Dermis blood vessel endothelial cell (primary cell): Measurements from ENCODE around the gene GRIK3. TPM values are rescaled to one million over a fixed set of nuclear protein-coding genes. Genes with fewer than 3 reads are reported as not detected.

Source experiments
- DNase-seq: peaks from one replicate; pipeline ENCODE4 v3.0.0; 2010
- total RNA-seq: library from RNA; depleted of rRNA; stranded (reverse); fragments of >200 nt; gene quantifications from 2 replicates; pipeline ENCODE4 v1.2.3, GENCODE V29; 2014

The GRIK3 gene
- total RNA-seq, 1 donor from 2014 or later = not detected

DNA sequence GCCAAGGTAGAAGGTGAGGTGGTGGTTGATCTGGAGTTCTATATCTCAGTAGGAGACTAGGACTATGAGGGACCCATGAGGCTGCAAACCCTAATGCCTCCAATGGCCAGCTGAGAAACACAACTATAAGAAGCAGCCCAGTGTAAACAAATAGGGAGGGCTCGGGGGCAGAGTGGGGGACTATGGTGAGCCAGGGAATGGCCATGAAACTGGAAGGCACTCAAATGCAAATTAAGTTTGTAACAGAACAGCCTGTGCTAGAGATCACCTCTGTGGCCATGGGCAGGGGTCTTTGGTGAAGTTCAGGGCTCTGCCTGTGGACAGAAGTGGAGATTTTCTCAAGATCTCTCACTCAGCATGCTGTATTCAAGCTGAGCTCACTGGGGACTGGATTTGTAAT lies 187.1 kb downstream of the GRIK3 start:
- DNase-seq = no peak

DNA sequence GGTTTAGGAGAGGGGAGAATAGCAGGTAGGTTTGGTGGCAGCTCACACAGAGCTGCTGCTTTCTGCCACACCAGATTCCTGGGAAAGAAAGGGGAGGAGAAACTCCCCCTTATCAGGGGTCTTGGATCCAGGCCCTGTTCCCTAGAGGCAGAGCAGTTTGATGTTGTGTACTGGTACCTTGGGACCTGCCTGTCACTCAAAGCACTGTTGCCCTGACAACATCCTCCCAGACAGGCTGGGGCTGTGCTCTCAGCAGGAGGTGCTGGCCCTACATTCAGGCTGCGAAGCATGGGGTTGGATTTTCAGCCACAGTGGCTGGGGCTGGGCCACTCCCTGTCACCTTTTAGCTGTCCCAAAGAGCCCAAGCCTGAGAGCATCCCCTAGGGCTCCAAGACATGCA lies 188.0 kb downstream of the GRIK3 start:
- DNase-seq = no peak

DNA sequence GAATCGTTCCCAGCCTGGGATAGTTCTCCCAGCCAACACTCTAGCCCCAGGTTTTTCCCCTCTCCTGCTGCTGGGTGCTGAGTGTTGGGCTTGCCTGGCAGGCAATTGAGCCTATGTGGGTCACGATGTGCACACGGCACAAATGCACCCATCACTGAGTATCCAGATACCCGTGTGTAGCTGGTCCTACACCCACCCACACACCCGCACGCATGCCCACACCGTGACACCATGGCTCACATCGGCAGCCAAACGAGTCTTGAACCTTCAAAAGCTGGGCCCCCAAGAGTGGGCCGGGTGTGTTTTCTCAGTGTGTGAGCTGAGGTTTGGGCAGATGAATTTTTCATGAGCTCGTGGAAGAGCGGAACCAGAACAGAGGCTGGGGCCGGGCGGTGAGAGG lies 188.5 kb downstream of the GRIK3 start:
- no peak for DNase-seq

DNA sequence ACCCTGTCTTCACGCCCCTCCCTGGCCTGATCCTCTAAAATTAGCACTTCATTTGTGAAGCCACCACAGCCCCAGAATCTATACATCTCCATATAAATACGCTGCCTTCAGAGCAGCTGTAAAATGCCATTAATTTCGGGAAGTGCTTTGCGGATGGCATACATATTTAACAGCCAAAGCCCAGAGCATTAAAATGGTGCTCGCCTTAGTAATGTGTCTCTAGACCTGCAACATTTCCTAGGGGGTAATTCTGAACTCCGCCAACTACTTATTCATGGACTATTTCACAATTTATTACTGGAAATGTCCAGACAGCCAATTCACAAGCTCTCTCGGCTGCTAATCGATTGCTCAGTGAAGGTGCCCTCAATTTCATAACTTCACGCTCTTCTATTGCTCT lies 189.4 kb downstream of the GRIK3 start:
- no peak for DNase-seq

DNA sequence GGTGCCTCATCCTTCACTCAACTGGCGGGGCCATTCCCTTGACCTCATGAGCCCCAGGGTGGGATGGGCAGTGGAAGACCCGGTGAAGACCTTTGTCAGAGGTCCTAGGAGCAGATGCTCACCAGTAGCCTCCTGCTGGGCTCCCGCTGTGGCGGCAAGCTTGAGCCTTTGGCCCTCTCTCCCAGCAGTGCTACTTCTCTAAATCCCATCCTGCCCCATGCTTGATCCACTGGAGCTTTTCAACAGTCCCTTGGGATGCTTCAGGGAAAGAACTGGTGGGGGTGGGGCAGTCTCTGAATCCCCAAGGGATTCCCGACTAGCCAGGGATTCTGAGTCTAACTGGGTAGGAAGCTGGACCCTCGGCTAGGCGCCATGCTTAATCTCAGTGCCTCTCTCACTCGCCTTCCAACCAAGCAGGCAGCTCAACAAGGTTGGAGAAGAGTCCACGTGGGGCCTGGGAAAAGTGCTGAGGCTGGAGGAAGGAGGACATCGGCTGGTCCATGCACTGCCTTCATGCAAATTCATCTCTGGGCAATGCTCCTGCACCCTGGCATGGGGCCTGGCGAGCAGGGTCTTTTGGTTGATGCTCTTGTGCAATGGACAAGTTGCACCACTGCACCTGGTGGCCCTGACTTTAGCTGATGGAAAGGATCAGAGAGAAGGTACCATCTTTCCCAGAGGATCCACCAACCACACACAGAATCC lies 190.3 kb downstream of the GRIK3 start:
- no peak for DNase-seq

DNA sequence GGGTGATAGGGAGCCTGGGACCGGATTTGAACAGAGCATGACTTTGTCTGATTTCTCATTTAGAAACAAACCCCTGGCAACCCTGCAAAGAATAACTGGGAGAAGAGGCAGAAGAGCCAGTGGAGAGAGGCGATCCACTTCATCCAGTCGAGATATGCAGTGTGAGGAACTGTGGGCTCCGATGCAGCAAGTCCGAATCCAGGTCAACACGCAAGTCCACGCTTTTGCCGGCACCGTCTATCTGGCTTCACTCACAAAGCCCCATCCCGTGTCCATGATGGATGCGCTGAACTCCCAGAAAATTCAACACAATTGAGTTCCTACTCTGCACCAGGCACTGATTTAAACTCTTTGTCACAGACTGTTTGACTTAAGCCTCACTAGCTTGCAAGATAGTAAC lies 191.3 kb downstream of the GRIK3 start:
- DNase-seq = no peak

DNA sequence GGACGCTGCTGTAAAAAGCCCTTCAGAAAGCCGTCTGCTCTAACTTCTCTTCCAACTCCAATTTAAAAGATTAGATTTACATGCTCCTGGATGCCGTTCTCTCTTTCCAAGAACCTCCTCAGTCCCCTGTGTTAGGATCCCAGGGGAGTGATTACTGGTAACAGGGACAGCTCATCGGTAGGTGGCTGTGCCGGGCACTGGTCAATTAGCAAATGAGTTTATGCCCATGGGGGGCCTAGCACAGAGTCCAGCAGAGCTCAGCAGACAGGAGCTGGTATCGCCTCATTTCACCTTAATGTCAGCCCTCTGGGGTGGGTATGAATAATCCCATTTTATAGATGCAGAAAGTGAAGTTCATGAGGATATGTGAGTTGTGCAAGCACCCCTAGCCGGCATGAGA lies 191.9 kb downstream of the GRIK3 start:
- DNase-seq = no peak

DNA sequence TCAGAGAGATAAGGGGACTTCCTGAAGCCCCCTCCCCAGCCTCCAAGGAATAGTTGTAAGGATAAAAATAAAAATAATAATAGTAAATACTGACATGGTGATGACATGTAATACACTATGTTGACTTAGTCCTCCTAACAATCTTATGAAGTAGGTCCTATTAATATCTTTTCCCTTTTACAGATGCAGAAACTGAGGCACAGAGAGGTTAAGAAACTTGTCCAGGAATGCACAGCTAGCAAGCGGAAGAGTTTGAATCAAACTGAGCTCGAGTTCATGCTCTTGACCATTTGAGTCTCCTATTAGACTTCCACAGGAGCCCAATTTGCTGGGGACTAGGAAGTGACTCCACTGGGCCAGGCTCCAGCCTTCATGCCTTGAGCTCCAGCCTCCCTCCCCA lies 194.8 kb downstream of the GRIK3 start:
- DNase-seq = no peak

DNA sequence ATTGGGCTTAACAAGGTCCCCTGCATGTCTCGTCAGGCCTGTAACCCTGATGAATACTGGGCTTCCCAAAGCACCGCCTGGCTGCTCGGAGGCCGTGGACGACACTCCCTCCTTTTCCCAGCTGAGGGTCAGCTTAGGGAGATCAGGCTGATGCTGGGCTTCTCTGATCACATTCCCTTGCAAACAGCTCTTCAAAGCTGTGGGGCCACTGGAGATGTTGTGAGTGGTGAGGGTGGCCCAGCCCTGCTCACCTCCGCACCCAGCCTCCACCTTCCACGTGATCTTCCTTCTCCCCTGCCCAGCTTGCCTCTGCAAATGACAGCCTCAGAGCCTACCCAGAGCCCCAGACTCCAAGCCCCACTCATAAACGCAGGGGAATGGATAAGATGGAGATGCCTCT lies 195.4 kb downstream of the GRIK3 start:
- no peak for DNase-seq

DNA sequence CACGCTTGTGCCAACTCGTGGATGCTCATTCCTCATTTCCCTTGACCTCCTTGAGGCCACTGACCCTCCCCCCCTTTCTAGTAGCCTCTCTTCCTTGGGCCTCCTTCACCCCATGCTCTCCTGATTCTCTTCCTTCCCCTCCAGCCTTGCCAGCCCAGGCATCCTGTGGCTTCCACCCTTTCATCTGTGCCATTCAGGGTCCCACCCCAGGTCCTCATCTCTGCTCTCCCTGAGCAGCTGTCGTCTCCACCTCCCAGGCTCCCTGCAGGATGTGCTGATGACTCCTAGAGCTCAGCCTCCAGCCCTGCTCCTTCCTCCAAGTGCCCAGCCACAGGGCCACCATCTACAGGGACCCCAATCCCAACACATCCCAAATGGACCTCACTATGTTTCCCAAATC lies 197.4 kb downstream of the GRIK3 start:
- DNase-seq = no peak

DNA sequence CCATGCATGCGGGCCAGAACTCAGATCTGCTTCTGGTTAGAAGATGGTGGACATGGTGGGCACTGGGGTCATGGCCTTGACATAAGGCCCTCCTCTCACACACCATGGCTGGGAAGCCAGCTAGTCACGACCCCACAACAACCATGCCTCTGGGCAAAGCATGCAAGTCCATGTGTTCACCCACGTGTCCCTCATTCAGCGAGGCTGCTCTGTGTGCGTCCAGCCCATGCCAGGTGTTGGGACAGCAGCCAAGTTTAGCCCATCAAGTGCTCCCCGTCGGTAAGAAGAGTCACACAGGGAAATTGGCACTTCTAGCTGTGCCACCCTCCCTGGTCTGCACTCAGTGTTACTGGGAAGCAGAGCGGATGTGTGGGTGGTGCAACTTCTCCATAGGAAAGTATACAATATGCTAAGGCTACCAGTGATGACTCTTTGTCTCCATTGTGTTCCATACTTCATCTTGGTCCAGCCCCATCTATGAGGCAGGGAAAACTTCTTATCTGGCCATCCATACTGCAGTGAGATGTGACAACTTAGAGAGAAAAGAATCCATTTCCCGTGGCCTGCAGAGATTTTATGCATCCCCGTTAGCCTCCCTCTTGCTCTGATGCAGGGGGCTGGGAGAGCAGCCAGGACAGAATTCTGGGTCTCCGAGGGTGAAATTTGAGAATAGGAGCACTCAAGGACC lies 198.0 kb downstream of the GRIK3 start:
- no peak for DNase-seq

DNA sequence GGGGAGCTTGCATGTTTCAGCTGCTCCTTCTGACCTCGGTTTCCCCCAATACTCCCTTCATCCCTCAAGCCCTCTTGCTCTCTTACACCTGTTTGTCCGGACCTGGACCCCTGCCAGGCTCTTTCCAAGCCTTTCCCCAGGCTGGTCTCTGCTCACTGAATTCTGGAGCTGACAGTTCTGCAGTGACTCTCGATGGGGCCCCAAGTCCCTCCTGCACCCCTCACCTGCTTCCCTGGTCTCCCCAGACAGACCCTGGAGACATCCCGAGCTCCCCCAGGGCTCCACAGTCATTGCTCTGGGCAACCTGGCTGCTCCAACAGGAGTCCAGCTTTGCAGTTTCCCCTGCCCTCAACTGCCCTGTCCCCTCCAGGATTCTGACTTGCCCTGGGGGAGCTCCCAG lies 198.6 kb downstream of the GRIK3 start:
- no peak for DNase-seq

DNA sequence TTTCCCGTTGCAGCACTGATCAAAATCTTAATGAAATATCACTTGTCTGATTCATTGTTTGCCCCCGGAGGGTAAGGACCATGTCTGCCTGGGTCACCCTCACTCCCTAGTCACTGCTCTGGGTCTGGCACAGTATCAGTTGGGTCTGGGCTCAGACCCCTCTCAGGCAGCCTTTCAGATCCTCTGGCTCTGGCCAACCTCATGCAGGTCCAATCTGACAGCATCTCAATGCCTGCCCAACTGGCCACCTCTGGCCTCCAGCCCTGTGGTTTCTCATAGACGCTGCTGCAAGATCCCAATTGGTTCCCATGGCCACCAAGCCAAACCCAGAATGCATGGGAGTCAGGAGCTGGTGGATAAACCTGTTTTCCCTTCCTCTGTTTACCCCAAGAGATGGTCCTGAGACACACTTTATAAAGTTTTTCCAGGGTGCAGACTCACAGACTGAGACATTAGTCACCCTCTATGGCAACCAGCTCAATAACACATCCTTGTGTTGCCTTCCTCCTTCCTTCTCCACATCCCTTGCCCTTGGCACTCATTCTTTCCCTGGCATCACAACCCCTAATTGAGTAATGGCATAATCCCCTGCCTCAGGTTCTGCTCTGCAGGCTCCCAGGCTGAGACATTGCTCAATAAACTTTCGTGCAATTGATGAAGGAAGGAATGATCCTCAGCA lies 199.2 kb downstream of the GRIK3 start:
- no peak for DNase-seq

DNA sequence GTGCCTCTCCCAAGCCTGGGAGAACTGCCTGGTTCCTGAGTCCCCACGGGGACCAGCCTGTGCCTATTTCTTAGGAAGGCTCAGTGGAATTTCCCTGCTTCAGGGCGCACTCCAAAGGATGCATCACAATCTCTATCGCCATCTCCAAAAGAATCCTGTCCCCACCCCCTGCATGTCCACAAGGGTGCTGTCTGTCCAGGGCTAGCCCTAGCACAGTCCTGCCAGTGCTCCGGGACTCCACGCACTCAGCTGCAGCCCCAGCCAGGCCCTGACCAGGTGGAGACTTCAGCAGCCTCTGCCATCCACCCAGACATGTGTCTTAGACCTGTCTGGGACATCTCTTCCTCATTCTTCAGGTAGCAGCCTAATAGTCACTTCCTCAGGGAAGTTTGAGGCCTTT lies 199.7 kb downstream of the GRIK3 start:
- no peak for DNase-seq

DNA sequence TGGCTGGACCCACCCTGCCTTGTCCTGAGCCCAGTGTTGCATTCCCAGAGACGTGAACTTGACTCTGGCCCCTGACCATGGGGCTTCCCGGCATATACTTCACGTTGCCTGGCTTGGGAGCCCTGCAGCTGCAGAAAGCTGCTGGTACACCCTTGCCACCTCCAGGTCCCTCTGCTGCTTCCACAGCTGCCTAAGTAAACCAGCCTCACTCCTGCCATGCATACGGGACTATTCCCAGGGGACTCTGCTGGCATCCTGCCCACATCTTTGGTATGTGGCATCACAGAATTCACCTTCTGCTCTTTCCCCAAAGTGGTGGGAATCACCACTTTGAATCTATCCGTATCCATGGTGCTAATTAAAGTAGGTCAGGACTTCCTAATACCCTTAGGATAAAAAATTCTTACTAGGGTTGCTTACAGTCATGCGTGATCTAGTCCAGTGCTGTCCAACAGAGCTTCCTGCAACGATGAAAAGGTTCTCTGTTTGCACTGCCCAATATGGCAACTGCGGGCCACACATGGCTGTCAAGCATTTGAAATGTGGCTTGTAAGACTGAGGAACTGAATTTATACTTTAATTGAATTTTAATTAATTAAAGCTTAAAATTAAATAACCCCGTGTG lies 203.0 kb downstream of the GRIK3 start:
- no peak for DNase-seq

DNA sequence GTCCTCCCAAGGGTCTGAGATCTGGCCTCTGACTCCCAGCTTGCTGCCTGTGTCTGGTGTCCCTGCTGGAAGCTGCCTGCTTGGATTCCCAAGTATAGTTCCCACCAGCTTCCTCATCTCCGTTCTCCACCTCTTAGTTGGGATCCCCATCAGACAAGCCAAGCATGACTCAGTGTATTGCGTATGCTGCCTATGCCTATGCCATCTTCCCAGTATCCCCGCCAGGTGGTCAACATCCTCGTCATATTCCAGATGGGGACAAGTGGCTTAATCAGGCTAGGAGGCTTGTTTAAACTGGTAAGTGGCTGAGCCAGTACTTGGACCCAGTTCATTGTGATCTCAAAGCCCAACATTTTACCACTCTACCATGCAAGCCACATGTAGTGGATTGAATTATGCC lies 204.4 kb downstream of the GRIK3 start:
- no peak for DNase-seq

DNA sequence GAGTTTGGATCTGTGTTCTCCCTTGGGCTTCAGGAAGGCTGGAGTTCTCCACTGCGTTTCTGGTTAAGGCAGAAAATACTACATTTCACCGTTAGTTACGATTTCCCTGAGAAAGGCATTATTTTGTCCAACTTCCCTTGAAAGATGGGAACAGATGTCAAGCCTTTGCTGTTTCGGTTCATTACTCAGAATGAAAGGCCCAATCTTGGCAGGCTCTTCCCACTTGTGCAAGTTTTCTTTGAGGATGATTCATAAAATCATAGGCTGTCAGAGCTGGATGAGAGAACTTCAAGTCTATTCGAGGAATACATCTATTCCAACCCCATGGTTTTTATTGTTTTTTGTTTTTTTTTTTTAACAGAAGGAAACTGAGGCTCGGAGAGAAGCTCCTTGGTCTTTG lies 205.2 kb downstream of the GRIK3 start:
- DNase-seq = no peak

DNA sequence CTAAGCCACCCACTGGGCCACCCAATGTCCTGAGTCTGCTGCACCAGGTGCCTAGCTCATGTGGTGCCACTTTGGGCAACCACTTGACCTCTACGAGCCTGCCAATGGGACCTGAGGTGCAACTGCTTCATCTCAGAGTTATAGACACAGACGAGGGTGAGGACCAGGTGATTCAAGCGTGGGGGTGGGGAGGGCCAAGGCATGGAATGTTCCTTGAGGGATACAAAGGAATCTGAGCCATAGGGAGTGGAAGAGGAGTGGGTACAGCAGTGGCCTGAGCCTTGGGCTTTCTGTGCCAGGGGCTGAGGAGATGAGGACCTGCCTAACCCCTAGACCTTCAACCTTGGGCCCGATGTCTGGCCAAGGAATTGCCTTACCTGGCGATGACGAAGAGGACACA lies 209.1 kb downstream of the GRIK3 start:
- DNase-seq = no peak

DNA sequence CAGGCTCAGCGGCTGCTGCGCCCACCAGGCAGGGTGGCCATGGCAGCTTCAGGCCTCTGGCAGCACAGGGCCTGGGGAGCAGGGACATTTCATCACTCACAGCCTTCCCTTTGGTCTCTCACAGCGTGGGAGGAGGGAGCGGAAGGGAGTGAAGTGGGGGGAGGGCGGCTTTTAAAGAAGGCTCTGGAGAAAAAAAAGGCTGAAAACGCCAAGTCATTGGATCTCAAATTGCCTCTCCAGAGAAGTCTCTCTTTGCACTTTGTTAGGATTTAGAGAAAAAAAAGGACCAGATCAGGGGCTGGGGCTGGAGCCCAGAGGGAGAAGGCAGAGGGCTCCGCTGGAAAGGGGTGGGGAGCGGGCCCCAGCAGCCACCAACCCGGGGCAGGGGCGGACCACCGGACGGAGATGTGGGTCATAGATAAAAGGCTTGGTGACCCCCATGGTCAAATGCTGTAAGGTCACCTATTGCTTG lies 209.9 kb downstream of the GRIK3 start:
- DNase-seq = no peak

DNA sequence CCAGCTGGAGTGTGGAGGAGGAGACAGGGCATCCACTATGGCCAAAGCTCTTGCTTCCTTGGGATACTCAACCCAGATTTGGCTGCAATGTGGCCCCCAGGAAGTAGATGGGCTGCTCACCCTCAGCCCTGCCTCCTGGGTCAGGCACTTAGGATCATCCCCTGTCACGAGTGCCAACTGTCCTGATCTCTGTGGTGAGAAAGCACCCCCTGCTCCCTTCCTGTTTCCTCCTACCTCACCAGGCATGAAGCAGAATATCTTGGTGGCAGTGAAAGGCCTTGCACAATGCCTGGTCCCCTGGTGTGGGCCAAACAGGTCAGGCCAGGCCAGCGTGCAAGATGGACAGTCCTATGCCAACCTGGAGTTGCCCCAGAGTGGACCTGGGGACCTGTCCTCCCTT lies 211.7 kb downstream of the GRIK3 start:
- DNase-seq = no peak

DNA sequence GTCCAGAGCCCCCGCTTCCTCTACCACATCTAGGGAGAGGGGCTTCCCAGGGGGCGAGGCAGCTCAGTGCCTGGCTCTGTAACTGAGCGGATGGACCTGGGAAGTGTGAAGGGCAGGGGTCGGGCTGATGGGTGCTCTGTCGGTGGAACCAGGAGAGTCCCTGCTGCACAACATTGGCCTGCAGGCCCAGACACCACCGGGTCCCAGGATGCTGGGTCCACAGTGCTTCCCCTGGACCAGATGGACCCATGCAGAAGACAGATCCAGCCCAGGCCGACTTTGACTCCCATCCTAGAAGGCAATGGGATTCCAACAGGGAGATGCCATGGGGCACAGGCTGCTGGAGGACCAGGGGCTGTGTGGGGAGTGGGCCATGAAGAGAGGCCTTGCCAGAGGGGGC lies 212.9 kb downstream of the GRIK3 start:
- no peak for DNase-seq

DNA sequence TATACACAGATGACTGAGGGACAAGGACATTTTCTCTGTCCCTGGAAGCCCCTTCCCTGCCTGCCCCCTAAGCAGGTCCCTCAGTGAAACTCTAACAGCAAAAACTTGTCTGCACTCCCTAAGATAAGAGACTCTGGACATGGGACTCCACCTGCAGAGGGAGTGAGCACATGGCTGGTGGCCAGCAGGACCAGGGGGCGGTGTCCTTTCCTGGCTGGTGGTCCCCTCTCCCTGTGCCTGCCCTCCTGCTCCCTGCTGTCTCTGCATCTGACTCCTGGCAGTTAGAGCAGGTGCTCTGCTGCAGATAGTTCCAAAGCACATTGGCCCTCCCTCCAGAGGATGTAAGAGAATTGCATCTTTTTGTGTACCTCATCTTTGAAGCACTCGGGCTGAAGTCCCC lies 215.5 kb downstream of the GRIK3 start:
- no peak for DNase-seq

DNA sequence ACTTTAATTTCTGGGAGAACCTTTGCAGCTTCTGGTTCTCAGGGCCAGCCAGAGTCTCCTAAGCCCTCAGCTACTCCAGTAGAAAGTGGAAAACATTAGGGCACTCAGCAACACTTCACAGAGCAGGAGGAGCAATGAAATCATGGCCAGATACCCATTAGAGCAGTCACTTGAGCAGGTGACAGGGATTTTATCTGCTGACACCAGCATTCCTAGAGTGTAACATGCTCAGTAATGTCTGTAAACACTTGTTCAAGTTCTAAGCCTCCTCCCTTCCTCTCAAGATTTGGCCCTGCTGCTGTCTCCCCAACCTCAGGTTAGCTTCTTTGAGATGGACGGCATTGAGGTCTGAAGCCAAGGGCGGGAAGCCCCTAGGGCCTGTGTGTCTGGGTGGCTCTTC lies 218.0 kb downstream of the GRIK3 start:
- DNase-seq = no peak

DNA sequence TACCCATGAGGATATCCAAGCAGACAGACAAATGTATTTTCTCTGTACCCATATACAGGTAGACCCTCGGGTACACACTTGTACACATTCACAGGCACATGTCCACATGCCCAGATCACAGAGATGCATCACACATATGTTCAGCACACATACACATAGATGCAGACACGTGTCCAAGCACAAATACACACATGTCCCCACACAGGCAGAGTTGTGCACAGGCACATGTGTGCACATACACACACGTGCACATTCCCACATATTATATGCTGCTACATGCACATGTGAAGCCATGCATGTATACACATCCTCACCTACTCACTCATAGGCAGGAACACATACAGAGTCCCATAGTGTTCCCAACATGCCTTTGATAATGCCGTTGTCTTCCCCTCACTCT lies 219.5 kb downstream of the GRIK3 start:
- no peak for DNase-seq
